GM18870 (cell line): Measurements from ENCODE around the gene MAPK1.

Source experiments
- ATAC-seq: cut with Tn5 transposase; IDR thresholded peaks from one replicate; pipeline ENCODE4 v1.9.1; 2021; ENCODE audit warnings: moderate library complexity; ENCODE audit not compliant: unreplicated experiment

Gene MAPK1

GRCh38 chr22:21709688-21710087 is 157.8 kb downstream of the MAPK1 start:
- no peak for ATAC-seq

- no peak for ATAC-seq
Observed at GRCh38 chr22:21708960-21709359, 158.5 kb downstream of the MAPK1 start.

GRCh38 chr22:21707677-21708076 is 159.8 kb downstream of the MAPK1 start:
- no peak for ATAC-seq
